Measurements from ENCODE around the gene SIAH2. TPM values are rescaled to one million over a fixed set of nuclear protein-coding genes. Genes with fewer than 3 reads are reported as not detected.

The SIAH2 gene
- total and polyA plus RNA-seq, 9 of the 15 experiments (the other 6 are each of a cell fraction or from before 2014, with no cell fraction given) = 4.8 to 39.0 (median 29.9) TPM

- CTCF ChIA-PET (ENCODE audit: low intra/inter-chr PET ratio) = no interaction called here
- FAIRE-seq = peak; percentile 85
- Histone ChIP-seq H2AFZ (ENCODE audit: low read depth, low read length) (peak overlapping the region; percentile 84), H4K20me1 (replicated peaks; ENCODE audit: control insufficient read depth, insufficient read depth, low read length) (no peaks in the 10 kb centered on the region), H3K9me3 (replicated peaks; ENCODE audit: control insufficient read depth, insufficient read depth, low read depth, low read length) (no peaks in the 10 kb centered on the region), H3K9me1 (ENCODE audit: control insufficient read depth, insufficient read depth, low read length) (no peaks in the 10 kb centered on the region), H3K27ac (ENCODE audit: extremely low read depth, low read depth, low read length) (peak overlapping the region; percentile 94), H3K4me3 (no peak overlapping the region), H3K36me3 (ENCODE audit: control insufficient read depth, insufficient read depth, low read length) (no peaks in the 10 kb centered on the region), H3K4me1 (replicated peaks in 1 of 2; ENCODE audit: control insufficient read depth in 2 of 2, insufficient read depth in 2 of 2, low read length in 2 of 2) (peaks cover 46 to 80% of the 10 kb centered on the region in 2 experiments), H3K27me3 (ENCODE audit: control insufficient read depth in 2 of 2, insufficient read depth in 2 of 2, low read length in 2 of 2) (no peaks in the 10 kb centered on the region), H3K4me2 (ENCODE audit: insufficient read depth, low read length) (peak overlapping the region; percentile 79), H3K9ac (ENCODE audit: insufficient read depth in 1 of 2, low read depth in 2 of 2, low read length in 2 of 2) (peak overlapping the region; percentile 2 to 73; a peak in 3 of 4 replicates), H3K79me2 (ENCODE audit: control insufficient read depth, insufficient read depth, low read length) (no peaks in the 10 kb centered on the region)
- POLR2A ChIA-PET = interaction anchor here (0.6 to 1.9 kb wide), 10 partner anchors 14 to 321 kb away, joined by 3 to 6 read pairs (median 4); no protein-coding TSS in a partner anchor
- in situ Hi-C loops (cut with MboI) (loop anchor here (10.0 kb wide), 1 partner anchor 115 kb away; no protein-coding TSS in a partner anchor), intact Hi-C loops (cut with micrococcal nuclease) (loop anchor here (10.0 kb wide), 1 partner anchor 105 kb away; no protein-coding TSS in a partner anchor)
- peak; percentile 16 for ATAC-seq
- 4% methylated on average over 9 of the region's 9 CpGs for WGBS (ENCODE audit: insufficient coverage, low coverage, missing lambda C conversion rate)
- no TSS peak for BruUV-seq (replicated peaks)
- DNase-seq (ENCODE audit: extremely low read depth in 1 of 4, low spot score in 3 of 4) = peak in 2 of 4 experiments; percentile 76 to 87
- TF ChIP-seq NCOA6 (IDR thresholded peaks at IDR 0.05) (no peak), ZFP91 (CRISPR knock-in tag; IDR thresholded peaks at IDR 0.05) (no peak), RFX5 (IDR thresholded peaks at IDR 0.05; ENCODE audit: low read depth, low read length) (no peak), FOXP1 (CRISPR knock-in tag; IDR thresholded peaks at IDR 0.05) (no peak), TRIM24 (IDR thresholded peaks at IDR 0.05) (peak; percentile 56 to 78; a peak in 3 of 4 replicates), PCBP1 (IDR thresholded peaks at IDR 0.05; ENCODE audit: low read depth, low read length, poor library complexity, severe bottlenecking) (no peak), PHF20 (IDR thresholded peaks at IDR 0.05; ENCODE audit: partially characterized antibody) (no peak), ATF7 (IDR thresholded peaks at IDR 0.05) (peak; percentile 45; the same call in 1 of the 2 replicates), XRCC3 (IDR thresholded peaks at IDR 0.05) (no peak), ARNT (IDR thresholded peaks at IDR 0.05) (peak; percentile 38 to 57; a peak in 2 of 4 replicates), MTA1 (IDR thresholded peaks at IDR 0.05; ENCODE audit: borderline replicate concordance) (0 out of 2 replicates have a peak, but pooled peaks have one; percentile 56), TEAD4 (IDR thresholded peaks at IDR 0.05; ENCODE audit: low read length) (peak; percentile 96), TEAD4 (CRISPR knock-in tag; IDR thresholded peaks at IDR 0.05; ENCODE audit: borderline replicate concordance) (no peak), CUX1 (CRISPR knock-in tag; IDR thresholded peaks at IDR 0.05) (0 out of 2 replicates have a peak, but pooled peaks have one; percentile 22)
These were observed 33.1 kb downstream of the SIAH2 start for GRCh38 chr3:150729682-150730360.
